A673 (cell line): ENCODE results near the gene APBB2. TPM values are rescaled to one million over a fixed set of nuclear protein-coding genes. Genes with fewer than 3 reads are reported as not detected.

Experiments
- BruUV-seq: library from RNA; stranded (reverse); fragments of 400-500 nt; replicated peaks from 2 replicates; lab custom pipeline; 2021; lab: Mats Ljungman, UMichigan
- CTCF ChIA-PET: fragments of 300-600 bp; sonication (Branson Sonifier 250); formaldehyde crosslinking; loops from one replicate; lab custom pipeline; 2022; ENCODE audit warnings: antibody characterized with exemption; lab: Charles Lee
- POLR2A ChIA-PET: fragments of 300-600 bp; sonication (Branson Sonifier 250); formaldehyde crosslinking; loops from one replicate; lab custom pipeline; 2022; ENCODE audit warnings: antibody characterized with exemption; ENCODE audit not compliant: low non-redundant PET; lab: Charles Lee
- DNase-seq: peaks from one replicate; pipeline ENCODE4 v3.0.0-alpha.2; 2015; ENCODE audit warnings: low spot score
- H3K27ac ChIP-seq: fragments of 200-600 bp; sonication (generic); 2 replicates; pipeline ENCODE4 v1.5.1; 2016; ENCODE audit warnings: mixed run types, low read depth, mild to moderate bottlenecking, mixed read lengths, antibody characterized with exemption, low read length; ENCODE audit not compliant: poor library complexity, severe bottlenecking
- H3K27me3 ChIP-seq: fragments of 200-600 bp; sonication (generic); replicated peaks from 2 replicates; pipeline ENCODE4 v1.6.1; 2017; ENCODE audit warnings: mixed run types, low read depth, mild to moderate bottlenecking, mixed read lengths, antibody characterized with exemption, low read length; ENCODE audit not compliant: insufficient read depth, poor library complexity
- H3K36me3 ChIP-seq: fragments of 200-600 bp; sonication (generic); 2 replicates; pipeline ENCODE4 v1.6.1; 2016; ENCODE audit warnings: mixed run types, mild to moderate bottlenecking, mixed read lengths, antibody characterized with exemption, low read length; ENCODE audit not compliant: insufficient read depth, poor library complexity, severe bottlenecking
- H3K4me1 ChIP-seq: fragments of 200-600 bp; sonication (generic); 2 replicates; pipeline ENCODE4 v1.6.1; 2017; ENCODE audit warnings: mixed run types, mild to moderate bottlenecking, mixed read lengths, antibody characterized with exemption, low read length; ENCODE audit not compliant: insufficient read depth, poor library complexity, severe bottlenecking
- H3K4me3 ChIP-seq: fragments of 200-600 bp; sonication (generic); 2 replicates; pipeline ENCODE4 v1.5.1; 2016; ENCODE audit warnings: low read depth, mixed run types, mild to moderate bottlenecking, mixed read lengths, low read length; ENCODE audit not compliant: poor library complexity, severe bottlenecking
- H3K9me3 ChIP-seq: fragments of 200-600 bp; sonication (generic); 2 replicates; pipeline ENCODE4 v1.6.1; 2016; ENCODE audit warnings: mixed run types, low read depth, mild to moderate bottlenecking, mixed read lengths, antibody characterized with exemption, low read length; ENCODE audit not compliant: poor library complexity, severe bottlenecking
- CTCF ChIP-seq: fragments of 300-800, 200-600 bp; sonication (generic); conservative IDR thresholded peaks from 2 replicates; pipeline ENCODE4 v1.5.1; 2017; ENCODE audit warnings: low read depth, mild to moderate bottlenecking, antibody characterized with exemption, low read length, moderate library complexity, mixed read lengths
- EZH2 ChIP-seq: fragments of 200-600 bp; sonication (generic); IDR thresholded peaks from 2 replicates; pipeline ENCODE4 v1.6.1; 2017; ENCODE audit warnings: borderline replicate concordance, low read depth, mild to moderate bottlenecking, mixed read lengths, antibody characterized with exemption, low read length; ENCODE audit not compliant: poor library complexity, severe bottlenecking
- intact Hi-C: fragments of 100-400 bp; cut with micrococcal nuclease; formaldehyde crosslinking; loops from one replicate; pipeline ENCODE4 v1.10.0; 2022; ENCODE audit not compliant: unreplicated experiment
- total RNA-seq: library from RNA; stranded (reverse); gene quantifications from 2 replicates; pipeline ENCODE4 v1.2.3, GENCODE V29; 2021

APBB2 gene
- total RNA-seq, 1 experiment from 2014 or later = 10.3 TPM

GRCh38 chr4:41185614-41186592 lies 28.4 kb downstream of the APBB2 start:
- no peaks in the 10 kb centered on the region for H3K9me3 ChIP-seq
- BruUV-seq = no TSS peak
- no peak for DNase-seq
- TF ChIP-seq EZH2 = no peak
- no peak for TF ChIP-seq CTCF
- intact Hi-C loops = no loop called here
- H3K36me3 ChIP-seq = no peaks in the 10 kb centered on the region
- H3K27me3 ChIP-seq = no peaks in the 10 kb centered on the region
- H3K4me1 ChIP-seq = no peaks in the 10 kb centered on the region
- CTCF ChIA-PET = no interaction called here
- H3K4me3 ChIP-seq = no peak overlapping the region
- H3K27ac ChIP-seq = no peak overlapping the region
- POLR2A ChIA-PET = no interaction called here

- intact Hi-C loops = no loop called here
- POLR2A ChIA-PET = no interaction called here
- BruUV-seq = no TSS peak
Measured at GRCh38 chr4:41184009-41184408, 30.3 kb downstream of the APBB2 start.

GRCh38 chr4:41183021-41183553 lies 31.3 kb downstream of the APBB2 start:
- POLR2A ChIA-PET = no interaction called here

More at GRCh38 chr4:41184009-41184408, 30.3 kb downstream of the APBB2 start:
- Histone ChIP-seq H3K27ac (no peak overlapping the region), H3K9me3 (no peaks in the 10 kb centered on the region), H3K4me1 (no peaks in the 10 kb centered on the region), H3K4me3 (no peak overlapping the region), H3K27me3 (no peaks in the 10 kb centered on the region), H3K36me3 (no peaks in the 10 kb centered on the region)
- TF ChIP-seq EZH2 (no peak), CTCF (no peak)
- no peak for DNase-seq
- CTCF ChIA-PET = no interaction called here

More at GRCh38 chr4:41183021-41183553, 31.3 kb downstream of the APBB2 start:
- CTCF ChIA-PET = no interaction called here
- no peak overlapping the region for H3K4me3 ChIP-seq
- H3K36me3 ChIP-seq = no peaks in the 10 kb centered on the region
- intact Hi-C loops = no loop called here
- H3K9me3 ChIP-seq = no peaks in the 10 kb centered on the region
- H3K4me1 ChIP-seq = no peaks in the 10 kb centered on the region
- no peak for TF ChIP-seq EZH2
- TF ChIP-seq CTCF = no peak
- BruUV-seq = no TSS peak
- H3K27ac ChIP-seq = no peak overlapping the region
- H3K27me3 ChIP-seq = no peaks in the 10 kb centered on the region
- no peak for DNase-seq
